Measurements from ENCODE around the gene DENND4B.

DNA sequence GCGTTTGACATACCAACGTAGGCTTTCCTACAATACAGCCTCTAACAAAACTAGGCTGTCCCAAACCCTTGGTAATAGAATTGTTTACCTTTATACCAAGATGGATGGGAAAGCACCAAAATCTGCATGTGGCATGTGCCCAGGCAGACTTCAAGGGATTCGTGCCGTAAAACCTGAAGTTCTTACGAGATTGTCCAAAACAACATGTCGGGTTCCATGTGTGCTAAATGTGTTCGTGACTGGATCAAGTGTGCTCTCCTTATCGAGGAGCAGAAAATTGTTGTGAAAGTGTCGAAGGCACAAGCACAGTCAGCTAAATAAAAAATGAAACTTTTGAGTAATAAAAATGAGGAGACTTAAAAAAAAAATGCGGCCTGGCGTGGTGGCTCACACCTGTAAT lies 49.1 kb upstream of the DENND4B start:
- no peak for TF ChIP-seq EGR1 (IDR thresholded peaks at IDR 0.05; ENCODE audit: low read depth in 2 of 2)
- TF ChIP-seq, protein P1, sequence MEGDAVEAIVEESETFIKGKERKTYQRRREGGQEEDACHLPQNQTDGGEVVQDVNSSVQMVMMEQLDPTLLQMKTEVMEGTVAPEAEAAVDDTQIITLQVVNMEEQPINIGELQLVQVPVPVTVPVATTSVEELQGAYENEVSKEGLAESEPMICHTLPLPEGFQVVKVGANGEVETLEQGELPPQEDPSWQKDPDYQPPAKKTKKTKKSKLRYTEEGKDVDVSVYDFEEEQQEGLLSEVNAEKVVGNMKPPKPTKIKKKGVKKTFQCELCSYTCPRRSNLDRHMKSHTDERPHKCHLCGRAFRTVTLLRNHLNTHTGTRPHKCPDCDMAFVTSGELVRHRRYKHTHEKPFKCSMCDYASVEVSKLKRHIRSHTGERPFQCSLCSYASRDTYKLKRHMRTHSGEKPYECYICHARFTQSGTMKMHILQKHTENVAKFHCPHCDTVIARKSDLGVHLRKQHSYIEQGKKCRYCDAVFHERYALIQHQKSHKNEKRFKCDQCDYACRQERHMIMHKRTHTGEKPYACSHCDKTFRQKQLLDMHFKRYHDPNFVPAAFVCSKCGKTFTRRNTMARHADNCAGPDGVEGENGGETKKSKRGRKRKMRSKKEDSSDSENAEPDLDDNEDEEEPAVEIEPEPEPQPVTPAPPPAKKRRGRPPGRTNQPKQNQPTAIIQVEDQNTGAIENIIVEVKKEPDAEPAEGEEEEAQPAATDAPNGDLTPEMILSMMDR (IDR thresholded peaks at IDR 0.05; ENCODE audit: low read depth, low read length, missing input control): no peak
- TF ChIP-seq YY1 (IDR thresholded peaks at IDR 0.05): no peak
- TF ChIP-seq RAD21 (IDR thresholded peaks at IDR 0.05): no peak
- TF ChIP-seq TAF1 (conservative IDR thresholded peaks at IDR 0.05): no peak
- TF ChIP-seq JUND (IDR thresholded peaks at IDR 0.05): no peak
- no peak for TF ChIP-seq GABPA (IDR thresholded peaks at IDR 0.05 in 1 of 2, conservative IDR thresholded peaks at IDR 0.05 in 1 of 2)
- TF ChIP-seq, protein P2, sequence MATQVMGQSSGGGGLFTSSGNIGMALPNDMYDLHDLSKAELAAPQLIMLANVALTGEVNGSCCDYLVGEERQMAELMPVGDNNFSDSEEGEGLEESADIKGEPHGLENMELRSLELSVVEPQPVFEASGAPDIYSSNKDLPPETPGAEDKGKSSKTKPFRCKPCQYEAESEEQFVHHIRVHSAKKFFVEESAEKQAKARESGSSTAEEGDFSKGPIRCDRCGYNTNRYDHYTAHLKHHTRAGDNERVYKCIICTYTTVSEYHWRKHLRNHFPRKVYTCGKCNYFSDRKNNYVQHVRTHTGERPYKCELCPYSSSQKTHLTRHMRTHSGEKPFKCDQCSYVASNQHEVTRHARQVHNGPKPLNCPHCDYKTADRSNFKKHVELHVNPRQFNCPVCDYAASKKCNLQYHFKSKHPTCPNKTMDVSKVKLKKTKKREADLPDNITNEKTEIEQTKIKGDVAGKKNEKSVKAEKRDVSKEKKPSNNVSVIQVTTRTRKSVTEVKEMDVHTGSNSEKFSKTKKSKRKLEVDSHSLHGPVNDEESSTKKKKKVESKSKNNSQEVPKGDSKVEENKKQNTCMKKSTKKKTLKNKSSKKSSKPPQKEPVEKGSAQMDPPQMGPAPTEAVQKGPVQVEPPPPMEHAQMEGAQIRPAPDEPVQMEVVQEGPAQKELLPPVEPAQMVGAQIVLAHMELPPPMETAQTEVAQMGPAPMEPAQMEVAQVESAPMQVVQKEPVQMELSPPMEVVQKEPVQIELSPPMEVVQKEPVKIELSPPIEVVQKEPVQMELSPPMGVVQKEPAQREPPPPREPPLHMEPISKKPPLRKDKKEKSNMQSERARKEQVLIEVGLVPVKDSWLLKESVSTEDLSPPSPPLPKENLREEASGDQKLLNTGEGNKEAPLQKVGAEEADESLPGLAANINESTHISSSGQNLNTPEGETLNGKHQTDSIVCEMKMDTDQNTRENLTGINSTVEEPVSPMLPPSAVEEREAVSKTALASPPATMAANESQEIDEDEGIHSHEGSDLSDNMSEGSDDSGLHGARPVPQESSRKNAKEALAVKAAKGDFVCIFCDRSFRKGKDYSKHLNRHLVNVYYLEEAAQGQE (IDR thresholded peaks at IDR 0.05): no peak
- TF ChIP-seq SP1 (IDR thresholded peaks at IDR 0.05): no peak
- no peak for TF ChIP-seq FOXA1 (IDR thresholded peaks at IDR 0.05)
- TF ChIP-seq FOXA2 (IDR thresholded peaks at IDR 0.05): no peak
- TF ChIP-seq, protein P3, sequence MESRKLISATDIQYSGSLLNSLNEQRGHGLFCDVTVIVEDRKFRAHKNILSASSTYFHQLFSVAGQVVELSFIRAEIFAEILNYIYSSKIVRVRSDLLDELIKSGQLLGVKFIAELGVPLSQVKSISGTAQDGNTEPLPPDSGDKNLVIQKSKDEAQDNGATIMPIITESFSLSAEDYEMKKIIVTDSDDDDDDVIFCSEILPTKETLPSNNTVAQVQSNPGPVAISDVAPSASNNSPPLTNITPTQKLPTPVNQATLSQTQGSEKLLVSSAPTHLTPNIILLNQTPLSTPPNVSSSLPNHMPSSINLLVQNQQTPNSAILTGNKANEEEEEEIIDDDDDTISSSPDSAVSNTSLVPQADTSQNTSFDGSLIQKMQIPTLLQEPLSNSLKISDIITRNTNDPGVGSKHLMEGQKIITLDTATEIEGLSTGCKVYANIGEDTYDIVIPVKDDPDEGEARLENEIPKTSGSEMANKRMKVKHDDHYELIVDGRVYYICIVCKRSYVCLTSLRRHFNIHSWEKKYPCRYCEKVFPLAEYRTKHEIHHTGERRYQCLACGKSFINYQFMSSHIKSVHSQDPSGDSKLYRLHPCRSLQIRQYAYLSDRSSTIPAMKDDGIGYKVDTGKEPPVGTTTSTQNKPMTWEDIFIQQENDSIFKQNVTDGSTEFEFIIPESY (IDR thresholded peaks at IDR 0.05): no peak
